ENCODE data around the gene CCR3.
"Not testable (repeated sequence)": the region's sequence is repeated elsewhere in the genome, so short reads cannot be mapped to it uniquely, and the experiment has no call there.

The CCR3 gene

DNA sequence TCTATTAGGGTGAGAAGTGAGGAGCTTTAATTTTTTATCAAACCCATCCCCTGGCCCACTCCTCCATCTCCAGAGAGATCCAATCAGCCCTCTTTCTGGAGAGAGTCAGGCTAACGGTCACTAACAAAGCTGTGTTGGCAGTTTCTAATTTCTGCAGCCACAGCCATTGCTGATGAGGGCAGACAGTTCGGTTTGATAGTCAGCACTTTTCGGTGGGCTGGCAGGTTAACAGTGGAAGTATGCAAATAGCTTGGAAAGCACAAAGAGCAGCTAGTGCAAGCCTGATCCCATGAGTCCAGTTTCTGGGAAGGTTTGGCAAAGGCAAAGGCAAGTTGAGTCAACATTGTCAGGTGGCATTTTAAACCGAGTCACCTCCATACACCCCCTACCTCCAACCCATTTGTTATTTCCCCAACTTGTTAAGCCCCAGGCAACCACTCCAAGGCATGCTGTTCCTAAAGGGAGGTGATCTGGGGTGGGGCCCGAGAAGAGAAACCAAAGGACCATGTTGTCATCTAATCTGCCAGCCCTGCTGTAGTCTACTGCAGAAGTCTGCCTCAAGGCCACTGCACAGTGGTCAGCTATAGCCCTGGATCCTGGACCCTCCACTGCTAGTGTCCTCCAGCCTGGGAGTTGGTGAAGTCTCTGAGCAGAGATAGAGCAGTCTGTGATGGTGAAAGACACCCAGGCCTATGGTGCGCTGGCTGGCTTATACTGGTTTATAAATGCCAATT, 35.8 kb upstream of the CCR3 start:
- Histone ChIP-seq H3K4me1 (ENCODE audit: insufficient read depth, low read length) (peaks cover 9% of the 10 kb centered on the region; the same call in 1 of the 2 replicates), H3K4me3 (ENCODE audit: low read length) (no peak overlapping the region), H3K27me3 (ENCODE audit: insufficient read depth, low read length) (no peaks in the 10 kb centered on the region), H3K36me3 (ENCODE audit: insufficient read depth, low read length) (no peaks in the 10 kb centered on the region), H3K9ac (ENCODE audit: low read depth, low read length) (no peak overlapping the region), H3K27ac (ENCODE audit: low read depth, low read length) (no peak overlapping the region), H3K9me3 (ENCODE audit: insufficient read depth, low read depth, low read length) (no peaks in the 10 kb centered on the region)
- 87% methylated on average over 6 of the region's 6 CpGs for WGBS

DNA sequence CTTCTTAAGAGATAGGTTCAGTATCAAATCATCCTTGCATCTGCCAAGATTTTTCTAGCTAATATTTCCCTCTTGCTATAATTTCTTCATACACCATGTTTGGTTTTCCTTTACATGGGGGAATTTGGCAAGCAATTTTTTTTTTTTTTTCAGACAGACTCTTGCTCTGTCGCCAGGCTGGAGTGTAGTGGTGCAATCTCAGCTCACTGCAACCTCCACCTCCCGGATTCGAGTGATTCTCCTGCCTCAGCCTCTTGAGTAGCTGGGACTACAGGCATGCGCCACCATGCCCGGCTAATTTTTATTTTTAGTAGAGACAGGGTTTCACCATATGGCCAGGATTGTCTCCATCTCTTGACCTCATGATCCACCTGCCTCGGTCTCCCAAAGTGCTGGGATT, 34.7 kb upstream of the CCR3 start:
- not testable (repeated sequence) for H3K27ac ChIP-seq (ENCODE audit: low read depth, low read length); H3K4me3 ChIP-seq (ENCODE audit: low read length); H3K9ac ChIP-seq (ENCODE audit: low read depth, low read length); H3K27me3 ChIP-seq (ENCODE audit: insufficient read depth, low read length); H3K9me3 ChIP-seq (ENCODE audit: insufficient read depth, low read depth, low read length); H3K36me3 ChIP-seq (ENCODE audit: insufficient read depth, low read length); H3K4me1 ChIP-seq (ENCODE audit: insufficient read depth, low read length)
- WGBS: 94% methylated on average over 6 of the region's 6 CpGs

DNA sequence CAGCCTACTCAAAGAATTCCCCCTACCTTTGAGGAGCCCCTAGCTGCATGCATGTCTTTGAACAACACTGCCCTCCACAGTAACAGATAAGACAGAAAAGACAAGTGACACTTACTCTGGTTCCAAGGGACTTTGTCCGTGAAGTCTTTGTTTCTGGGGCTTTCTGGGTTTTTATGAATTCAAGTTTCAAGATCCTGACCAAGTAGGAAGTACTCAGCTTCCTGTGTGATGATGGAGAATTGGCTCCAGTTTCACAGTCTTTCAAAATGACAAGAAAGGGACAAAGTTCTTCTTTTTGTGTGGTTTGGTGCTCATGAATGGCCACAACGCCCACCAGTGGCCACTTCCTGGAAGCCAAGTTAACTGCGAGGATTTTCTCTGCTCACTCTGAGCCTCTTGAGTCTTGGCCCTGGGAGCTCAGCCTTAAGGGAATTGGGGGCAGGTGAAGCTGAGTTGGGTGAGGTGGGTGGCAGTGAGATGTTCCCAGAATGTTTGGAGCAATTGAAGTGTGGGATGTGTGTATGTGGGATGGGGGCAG, 34.0 kb upstream of the CCR3 start, which contains the start of gene CCR1:
TSS of gene CCR1 (minus strand) at position 147 of the 538 bp plus-strand sequence. CDS start 4,000 bp downstream, outside the sequence.
- H3K27ac ChIP-seq (ENCODE audit: low read depth, low read length): no peak within 1 kb of the TSS
- H3K4me3 ChIP-seq (ENCODE audit: low read length): no peak within 1 kb of the TSS
- no peaks in the 10 kb centered on the region for H3K27me3 ChIP-seq (ENCODE audit: insufficient read depth, low read length)
- H3K4me1 ChIP-seq (ENCODE audit: insufficient read depth, low read length): peaks cover 9% of the 10 kb centered on the region; the same call in 1 of the 2 replicates
- no peak within 1 kb of the TSS for H3K9ac ChIP-seq (ENCODE audit: low read depth, low read length)
- 48% methylated on average over 3 of the region's 3 CpGs for WGBS
- no peaks in the 10 kb centered on the region for H3K9me3 ChIP-seq (ENCODE audit: insufficient read depth, low read depth, low read length)
- no peaks in the 10 kb centered on the region for H3K36me3 ChIP-seq (ENCODE audit: insufficient read depth, low read length)

DNA sequence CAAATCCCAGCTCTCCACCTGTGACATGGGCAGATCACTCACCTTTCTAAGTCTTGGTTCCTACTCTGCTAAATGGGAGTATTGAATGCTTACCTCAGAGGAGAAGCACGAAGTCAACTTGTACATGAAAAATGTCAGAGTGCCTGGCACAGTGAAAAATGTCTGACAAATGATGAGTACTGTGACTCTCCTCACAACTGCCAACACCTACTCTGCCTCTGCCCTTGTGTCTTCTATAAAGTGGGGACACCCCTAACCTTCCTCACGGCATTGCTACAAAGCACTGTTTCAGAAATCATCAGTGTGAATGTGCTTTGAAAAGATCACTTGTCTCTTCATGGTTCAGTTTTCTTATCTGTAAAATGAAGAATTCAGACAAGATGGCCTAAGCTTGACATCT, 33.2 kb upstream of the CCR3 start:
- 68% methylated on average over 2 of the region's 2 CpGs for WGBS
- Histone ChIP-seq H3K36me3 (ENCODE audit: insufficient read depth, low read length) (no peaks in the 10 kb centered on the region), H3K9ac (ENCODE audit: low read depth, low read length) (no peak overlapping the region), H3K27ac (ENCODE audit: low read depth, low read length) (no peak overlapping the region), H3K9me3 (ENCODE audit: insufficient read depth, low read depth, low read length) (no peaks in the 10 kb centered on the region), H3K27me3 (ENCODE audit: insufficient read depth, low read length) (no peaks in the 10 kb centered on the region), H3K4me3 (ENCODE audit: low read length) (no peak overlapping the region), H3K4me1 (ENCODE audit: insufficient read depth, low read length) (peaks cover 9% of the 10 kb centered on the region; the same call in 1 of the 2 replicates)

GRCh38 chr3:46209746-46210470, 32.4 kb upstream of the CCR3 start:
- Histone ChIP-seq H3K4me3 (ENCODE audit: low read length) (no peak overlapping the region), H3K9ac (ENCODE audit: low read depth, low read length) (no peak overlapping the region), H3K27ac (ENCODE audit: low read depth, low read length) (no peak overlapping the region), H3K4me1 (ENCODE audit: insufficient read depth, low read length) (peaks cover 9% of the 10 kb centered on the region; the same call in 1 of the 2 replicates), H3K9me3 (ENCODE audit: insufficient read depth, low read depth, low read length) (no peaks in the 10 kb centered on the region), H3K27me3 (ENCODE audit: insufficient read depth, low read length) (no peaks in the 10 kb centered on the region), H3K36me3 (ENCODE audit: insufficient read depth, low read length) (no peaks in the 10 kb centered on the region)
- 97% methylated on average over 3 of the region's 3 CpGs for WGBS

- H3K36me3 ChIP-seq (ENCODE audit: insufficient read depth, low read length): no peaks in the 10 kb centered on the region
- no peak overlapping the region for H3K9ac ChIP-seq (ENCODE audit: low read depth, low read length)
- WGBS: 95% methylated on average over 6 of the region's 6 CpGs
- H3K9me3 ChIP-seq (ENCODE audit: insufficient read depth, low read depth, low read length): no peaks in the 10 kb centered on the region
- peaks cover 4% of the 10 kb centered on the region; the same call in 1 of the 2 replicates for H3K4me1 ChIP-seq (ENCODE audit: insufficient read depth, low read length)
- no peaks in the 10 kb centered on the region for H3K27me3 ChIP-seq (ENCODE audit: insufficient read depth, low read length)
- H3K27ac ChIP-seq (ENCODE audit: low read depth, low read length): no peak overlapping the region
- H3K4me3 ChIP-seq (ENCODE audit: low read length): no peak overlapping the region
Measured at GRCh38 chr3:46212101-46212500, 30.2 kb upstream of the CCR3 start.

- no peaks in the 10 kb centered on the region for H3K9me3 ChIP-seq (ENCODE audit: insufficient read depth, low read depth, low read length)
- WGBS: 93% methylated on average over 4 of the region's 4 CpGs
- H3K4me3 ChIP-seq (ENCODE audit: low read length): no peak overlapping the region
- no peak overlapping the region for H3K27ac ChIP-seq (ENCODE audit: low read depth, low read length)
- H3K36me3 ChIP-seq (ENCODE audit: insufficient read depth, low read length): no peaks in the 10 kb centered on the region
- H3K9ac ChIP-seq (ENCODE audit: low read depth, low read length): no peak overlapping the region
- no peaks in the 10 kb centered on the region for H3K27me3 ChIP-seq (ENCODE audit: insufficient read depth, low read length)
- H3K4me1 ChIP-seq (ENCODE audit: insufficient read depth, low read length): peaks cover under 1% of the 10 kb centered on the region; the same call in 1 of the 2 replicates
Measured at GRCh38 chr3:46213201-46213600, 29.1 kb upstream of the CCR3 start.

GRCh38 chr3:46214751-46215352, 27.4 kb upstream of the CCR3 start:
- no peaks in the 10 kb centered on the region for H3K36me3 ChIP-seq (ENCODE audit: insufficient read depth, low read length)
- WGBS: 85% methylated on average over 1 of the region's 1 CpG
- H3K27me3 ChIP-seq (ENCODE audit: insufficient read depth, low read length): no peaks in the 10 kb centered on the region
- no peaks in the 10 kb centered on the region for H3K4me1 ChIP-seq (ENCODE audit: insufficient read depth, low read length)
- H3K4me3 ChIP-seq (ENCODE audit: low read length): no peak overlapping the region
- no peak overlapping the region for H3K27ac ChIP-seq (ENCODE audit: low read depth, low read length)
- H3K9ac ChIP-seq (ENCODE audit: low read depth, low read length): no peak overlapping the region
- H3K9me3 ChIP-seq (ENCODE audit: insufficient read depth, low read depth, low read length): no peaks in the 10 kb centered on the region

DNA sequence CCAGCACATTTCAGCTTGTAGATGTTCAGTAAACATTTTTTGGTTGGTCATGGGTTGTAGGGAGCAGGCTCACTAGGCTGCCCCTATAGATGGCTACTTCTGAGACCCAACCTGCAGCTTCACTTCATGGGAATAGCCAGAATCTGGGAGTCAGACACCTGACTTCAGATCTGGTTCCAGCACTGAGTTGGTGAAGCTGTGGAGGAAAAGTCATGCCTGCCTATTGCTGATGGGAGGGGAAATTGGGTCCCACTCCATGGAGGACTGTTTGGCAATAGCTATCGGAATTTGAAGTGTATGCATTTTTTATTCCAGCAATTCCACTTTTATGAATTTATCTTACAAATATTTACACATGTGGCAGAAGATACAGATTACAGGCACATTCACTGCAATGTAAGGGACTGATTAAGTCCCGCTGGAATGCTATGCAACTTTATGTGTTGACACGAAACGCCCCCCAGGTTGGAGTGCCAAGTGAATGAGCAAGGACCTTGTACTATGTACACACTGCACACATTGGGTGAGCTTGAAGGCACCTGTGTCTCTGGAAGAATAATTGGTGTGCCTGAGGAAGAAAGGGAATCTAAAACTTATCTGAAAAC, 26.3 kb upstream of the CCR3 start:
- H3K9me3 ChIP-seq (ENCODE audit: insufficient read depth, low read depth, low read length): no peaks in the 10 kb centered on the region
- H3K36me3 ChIP-seq (ENCODE audit: insufficient read depth, low read length): no peaks in the 10 kb centered on the region
- H3K4me1 ChIP-seq (ENCODE audit: insufficient read depth, low read length): no peaks in the 10 kb centered on the region
- H3K4me3 ChIP-seq (ENCODE audit: low read length): no peak overlapping the region
- H3K27ac ChIP-seq (ENCODE audit: low read depth, low read length): no peak overlapping the region
- WGBS: 95% methylated on average over 3 of the region's 4 CpGs
- H3K27me3 ChIP-seq (ENCODE audit: insufficient read depth, low read length): no peaks in the 10 kb centered on the region
- no peak overlapping the region for H3K9ac ChIP-seq (ENCODE audit: low read depth, low read length)

- no peaks in the 10 kb centered on the region for H3K4me1 ChIP-seq (ENCODE audit: insufficient read depth, low read length)
- no peak overlapping the region for H3K4me3 ChIP-seq (ENCODE audit: low read length)
- no peaks in the 10 kb centered on the region for H3K9me3 ChIP-seq (ENCODE audit: insufficient read depth, low read depth, low read length)
- no peak overlapping the region for H3K27ac ChIP-seq (ENCODE audit: low read depth, low read length)
- no peak overlapping the region for H3K9ac ChIP-seq (ENCODE audit: low read depth, low read length)
- 88% methylated on average over 2 of the region's 2 CpGs for WGBS
- H3K36me3 ChIP-seq (ENCODE audit: insufficient read depth, low read length): no peaks in the 10 kb centered on the region
- H3K27me3 ChIP-seq (ENCODE audit: insufficient read depth, low read length): no peaks in the 10 kb centered on the region
Measured at GRCh38 chr3:46218196-46218709, 24.0 kb upstream of the CCR3 start.

Measured in HUES64 (cell line).